Left forelimb (tissue), 1 donor: Measurements from ENCODE around the gene PHKG2.

ENCODE experiments used
- DNase-seq: peaks from one replicate; pipeline ENCODE4 v3.0.0-alpha.2; 2018; ENCODE audit warnings: low spot score

The PHKG2 gene

GRCh38 chr16:30775131-30775391 lies 26.8 kb downstream of the PHKG2 start:
- DNase-seq, result no peak

GRCh38 chr16:30775392-30776188 lies 27.4 kb downstream of the PHKG2 start:
- DNase-seq, result peak; percentile 91

- no peak for DNase-seq
Measured at GRCh38 chr16:30777591-30778297, 29.5 kb downstream of the PHKG2 start.

GRCh38 chr16:30778549-30779244 lies 30.5 kb downstream of the PHKG2 start:
- DNase-seq, result no peak

- no peak for DNase-seq
Measured at GRCh38 chr16:30779596-30779995, 31.4 kb downstream of the PHKG2 start.

GRCh38 chr16:30780021-30780420 lies 31.8 kb downstream of the PHKG2 start:
- DNase-seq, result no peak

- DNase-seq, result no peak
Measured at GRCh38 chr16:30780549-30780948, 32.3 kb downstream of the PHKG2 start.

GRCh38 chr16:30782486-30783279 lies 34.5 kb downstream of the PHKG2 start:
- no peak for DNase-seq

- no peak for DNase-seq
Measured at GRCh38 chr16:30783280-30784109, 35.3 kb downstream of the PHKG2 start.

- no peak for DNase-seq
Measured at GRCh38 chr16:30784215-30784614, 36.0 kb downstream of the PHKG2 start.

- DNase-seq, result no peak
Measured at GRCh38 chr16:30785126-30786106, 37.2 kb downstream of the PHKG2 start.

- peak; percentile 78 for DNase-seq
Measured at GRCh38 chr16:30786115-30786935, 38.1 kb downstream of the PHKG2 start.

GRCh38 chr16:30786936-30787612 lies 38.8 kb downstream of the PHKG2 start, which contains the start of gene ZNF629:
Gene ZNF629, minus strand, starts transcription at chr16:30787205. Its CDS starts 2,723 bp downstream, at chr16:30784482.
- DNase-seq, result peak; percentile 83

- no peak for DNase-seq
Measured at GRCh38 chr16:30787613-30788378, 39.6 kb downstream of the PHKG2 start.

- no peak for DNase-seq
Measured at GRCh38 chr16:30793508-30794069, 45.4 kb downstream of the PHKG2 start.

- DNase-seq, result no peak
Measured at GRCh38 chr16:30794634-30795033, 46.4 kb downstream of the PHKG2 start.

GRCh38 chr16:30797670-30798309 lies 49.6 kb downstream of the PHKG2 start:
- DNase-seq, result no peak
